Posterior vena cava (tissue), 2 donors: ENCODE data around the gene PTPA. TPM values are rescaled to one million over a fixed set of nuclear protein-coding genes. Genes with fewer than 3 reads are reported as not detected.
"Not testable (repeated sequence)": the region's sequence is repeated elsewhere in the genome, so short reads cannot be mapped to it uniquely, and the experiment has no call there.

Source experiments
- DNase-seq: peaks from one replicate; pipeline ENCODE4 v3.0.0-alpha.2; 2020; ENCODE audit warnings: low spot score
- intact Hi-C, 2 donors: fragments of 100-400 bp; cut with DNase I; formaldehyde crosslinking; loops; one replicate each; pipeline versions ENCODE4 v1.14.1 to v1.14.2; 2022 to 2023
- total RNA-seq, 2 donors: library from RNA; stranded (reverse); fragmentation: NEBNext Ultra II Directional; extraction: Animal tissue kit (Norgen Biotek cat#: 25700); gene quantifications; one replicate each; pipeline ENCODE4 v1.2.1, GENCODE V29; 2021
- donor health status: DM: yes; HTN: yes; CAD: no.
- donor health status: DM: yes; HTN: yes; CAD: no.

PTPA gene
- total RNA-seq, 2 donors from 2014 or later: 82.4 to 100 TPM

- intact Hi-C loops: no loop called here
- DNase-seq: no peak
Measured at GRCh38 chr9:129104051-129104450, 7.2 kb upstream of the PTPA start.

DNA sequence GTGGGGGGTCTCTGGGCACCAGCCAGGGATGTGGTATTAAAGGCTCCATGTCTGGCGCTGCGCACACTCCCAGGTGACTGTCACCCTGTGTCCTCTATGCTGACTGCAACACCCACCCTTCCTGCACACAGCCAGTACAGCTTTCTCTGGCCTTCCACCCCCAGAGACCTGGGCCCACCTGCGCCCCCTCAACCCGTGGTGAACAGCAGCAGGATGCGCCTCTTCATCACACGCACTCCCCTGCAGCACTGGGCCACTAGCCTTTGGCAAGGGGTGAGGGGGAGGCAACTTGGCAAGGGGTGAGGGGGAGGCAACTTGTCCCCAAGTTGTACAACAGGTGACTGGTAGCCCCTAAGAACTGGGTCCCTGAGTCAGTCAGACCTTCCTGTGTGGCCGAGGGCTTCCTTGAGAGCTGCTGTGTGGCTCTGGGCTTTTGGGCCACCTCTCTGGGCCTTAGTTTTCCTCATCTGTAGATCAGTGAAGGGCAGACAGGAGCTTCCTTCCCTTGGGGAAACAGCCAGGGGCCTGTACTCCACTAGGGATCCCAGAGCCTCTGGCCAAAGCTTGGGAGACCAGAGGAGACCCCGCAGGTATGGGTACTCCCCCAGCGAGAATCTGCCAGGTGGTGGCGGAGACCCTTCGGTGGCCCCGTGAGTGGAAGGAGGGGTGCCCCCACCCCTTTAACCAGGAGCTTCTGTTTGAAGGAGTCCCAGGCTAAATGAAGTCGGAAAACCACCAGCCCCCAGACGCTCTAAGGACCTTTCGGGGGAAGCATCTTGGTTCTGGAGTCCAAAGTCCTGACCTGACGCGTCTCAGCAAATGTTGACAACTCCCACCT, 5.1 kb upstream of the PTPA start:
- no peak for DNase-seq
- intact Hi-C loops: no loop called here

- no peak for DNase-seq
- intact Hi-C loops: no loop called here
Measured at GRCh38 chr9:129107651-129108050, 3.6 kb upstream of the PTPA start.

DNA sequence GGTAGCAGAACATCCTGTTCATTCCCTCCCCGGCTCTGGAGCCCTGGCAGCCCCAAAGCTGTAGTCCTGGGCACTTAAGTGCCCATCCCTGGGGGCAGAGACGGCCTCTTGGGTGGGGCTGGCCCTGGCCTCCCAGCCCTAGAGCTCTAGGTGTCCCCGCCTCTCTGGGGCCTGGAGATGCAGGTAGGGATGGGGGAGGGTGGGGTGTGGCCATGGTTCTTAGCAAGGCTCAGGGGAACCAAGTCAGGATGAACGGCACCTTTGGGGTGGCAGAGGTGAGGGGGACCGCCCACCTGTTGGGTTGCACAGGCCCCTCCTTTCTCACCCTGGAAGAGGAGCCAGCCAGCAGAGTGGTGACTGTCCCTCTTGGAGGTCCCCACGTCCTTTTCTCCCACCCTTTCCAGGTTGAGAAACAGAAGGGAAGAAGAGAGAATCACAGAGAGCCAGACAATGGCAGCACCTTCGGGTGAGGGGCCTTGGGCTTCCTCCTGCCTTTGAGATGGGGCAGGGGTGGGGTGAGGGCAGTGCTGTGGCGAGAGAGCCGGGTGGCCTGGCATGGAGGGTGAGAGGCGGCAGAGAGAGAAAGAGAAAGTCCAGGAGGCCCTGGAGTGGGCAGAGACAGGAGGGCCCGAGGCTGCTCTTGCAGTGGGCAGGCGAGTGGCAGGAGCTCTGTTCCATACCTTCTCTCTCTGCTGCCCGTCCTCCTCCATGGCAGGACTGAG, 3.0 kb upstream of the PTPA start:
- no peak for DNase-seq
- intact Hi-C loops: no loop called here

- intact Hi-C loops: no loop called here
- no peak for DNase-seq
Measured at GRCh38 chr9:129108805-129109536, 2.2 kb upstream of the PTPA start.

GRCh38 chr9:129109537-129109903, 1.7 kb upstream of the PTPA start:
- intact Hi-C loops: no loop called here
- peak; percentile 88 for DNase-seq

GRCh38 chr9:129109952-129110739, 1.1 kb upstream of the PTPA start:
- intact Hi-C loops: no loop called here
- no peak for DNase-seq

DNA sequence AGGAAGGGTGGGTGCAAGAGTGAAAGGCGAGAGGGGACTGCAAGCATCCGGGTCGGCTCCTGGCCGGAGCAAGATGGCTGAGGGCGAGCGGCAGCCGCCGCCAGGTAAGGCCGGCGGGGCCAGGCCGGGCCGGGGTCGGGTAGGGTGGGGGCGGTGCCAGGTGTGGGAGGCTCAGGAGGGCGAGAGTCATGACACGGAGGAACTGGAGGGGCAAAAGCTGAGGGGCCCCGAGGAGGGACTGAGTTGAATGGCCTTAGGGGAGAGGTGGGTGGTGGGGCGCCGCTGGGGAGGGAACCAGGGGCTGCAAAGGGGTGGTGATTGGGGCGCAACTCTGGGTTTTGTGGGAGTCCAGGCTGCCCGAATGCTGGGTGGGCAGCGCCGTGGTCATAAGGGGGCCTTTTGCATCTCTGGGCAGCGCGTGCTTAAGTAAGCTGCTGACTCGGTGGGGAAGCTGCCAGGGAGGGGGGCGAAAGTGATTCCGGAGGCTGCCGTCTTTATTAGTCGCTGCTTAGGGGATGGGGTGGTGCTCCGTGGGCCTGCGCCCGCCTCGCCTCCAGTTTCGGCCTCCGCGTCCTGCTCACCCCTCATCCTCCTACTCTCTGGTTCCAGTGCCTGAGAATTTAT, 425 bp downstream of the PTPA start:
- no peak for DNase-seq
- intact Hi-C loops: no loop called here

DNA sequence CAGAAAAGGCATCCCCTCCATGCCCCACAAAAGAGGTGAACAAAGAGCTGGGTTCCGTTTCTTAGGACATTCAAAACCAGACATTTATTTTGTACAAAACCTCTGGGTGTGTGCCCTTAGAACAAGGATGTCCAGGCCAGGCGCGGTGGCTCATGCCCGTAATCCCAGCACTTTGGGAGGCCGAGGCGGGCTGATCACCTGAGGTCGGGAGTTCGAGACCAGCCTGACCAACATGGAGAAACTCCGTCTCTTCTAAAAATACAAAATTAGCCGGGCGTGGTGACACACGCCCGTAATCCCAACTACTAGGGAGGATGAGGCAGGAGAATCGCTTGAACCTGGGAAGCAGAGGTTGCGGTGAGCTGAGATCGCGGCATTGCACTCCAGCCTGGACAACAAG, 1.3 kb downstream of the PTPA start:
- DNase-seq, intact Hi-C loops: not testable (repeated sequence)

GRCh38 chr9:129113645-129114304, 2.6 kb downstream of the PTPA start:
- no peak for DNase-seq
- intact Hi-C loops: no loop called here

DNA sequence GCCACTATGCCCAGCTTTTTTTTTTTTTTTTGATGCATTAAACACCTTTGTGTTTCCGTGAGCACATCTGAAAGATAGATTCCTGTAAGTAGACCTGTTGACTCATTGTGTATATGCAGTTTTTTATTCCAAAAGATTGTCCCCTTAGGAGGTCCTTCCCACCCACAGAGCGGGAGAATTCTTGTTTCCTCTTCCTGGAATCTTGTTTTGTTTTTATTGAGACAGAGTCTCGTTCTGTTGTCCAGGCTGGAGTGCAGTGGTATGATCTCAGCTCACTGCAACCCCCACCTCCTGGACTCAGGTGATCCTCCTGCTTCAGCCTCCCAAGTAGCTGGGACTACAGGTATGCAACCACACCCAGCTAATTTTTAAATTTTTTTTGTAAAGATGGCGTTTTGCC, 7.6 kb downstream of the PTPA start:
- intact Hi-C loops: no loop called here

DNA sequence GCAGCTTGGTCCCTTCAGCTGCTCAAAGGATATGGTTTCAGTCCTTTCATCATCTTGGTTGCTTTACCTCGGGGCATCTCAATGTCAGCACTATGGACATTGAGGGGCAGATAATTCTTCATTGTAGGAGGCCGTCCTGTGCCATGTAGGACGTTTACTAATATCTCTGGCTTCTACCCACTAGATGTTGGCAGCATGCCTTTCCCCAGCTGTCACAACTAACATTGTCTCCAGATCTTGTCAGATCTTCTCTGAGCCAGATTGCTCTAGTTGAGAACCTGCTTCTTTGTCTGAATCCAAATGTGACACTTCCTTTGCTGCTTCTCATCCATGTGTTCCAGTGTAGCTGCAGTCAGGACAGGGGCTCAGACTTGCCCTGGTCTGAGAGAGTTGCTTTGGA, 10.3 kb downstream of the PTPA start:
- intact Hi-C loops: no loop called here

More for the DNA sequence above, 7.6 kb downstream of the PTPA start:
- no peak for DNase-seq

GRCh38 chr9:129122133-129122532, 10.9 kb downstream of the PTPA start:
- intact Hi-C loops: no loop called here
- no peak for DNase-seq

More for the DNA sequence above, 10.3 kb downstream of the PTPA start:
- no peak for DNase-seq

GRCh38 chr9:129122976-129123375, 11.8 kb downstream of the PTPA start:
- DNase-seq, intact Hi-C loops: not testable (repeated sequence)

DNA sequence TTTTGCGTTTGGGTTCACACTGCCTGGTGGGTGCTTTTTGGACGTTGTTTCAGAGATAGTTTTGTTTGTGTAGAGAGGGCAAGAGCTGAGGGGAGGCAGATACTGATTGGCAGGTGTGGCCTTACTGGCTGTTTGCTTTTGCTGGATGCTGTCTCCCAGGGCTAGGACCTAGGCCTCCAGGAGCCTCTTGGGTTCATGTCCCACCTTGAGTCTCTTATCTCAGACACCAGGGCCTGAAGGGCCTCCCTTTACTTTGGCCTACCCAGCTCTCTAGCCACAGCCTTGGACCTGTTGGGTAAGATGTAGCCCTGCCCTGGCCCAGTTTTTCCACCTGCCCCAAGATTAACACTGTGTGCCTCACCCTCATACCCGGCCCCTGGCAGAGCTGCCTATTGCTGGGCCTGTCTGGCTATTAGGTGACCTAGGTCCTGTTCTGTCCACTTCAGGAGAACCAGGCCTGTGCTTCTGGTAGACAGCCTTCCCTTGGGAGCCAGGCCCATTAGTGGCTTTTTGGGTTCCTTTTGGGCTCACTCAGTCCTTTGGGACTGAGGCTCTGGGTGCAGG, 13.4 kb downstream of the PTPA start:
- DNase-seq: no peak
- intact Hi-C loops: no loop called here

DNA sequence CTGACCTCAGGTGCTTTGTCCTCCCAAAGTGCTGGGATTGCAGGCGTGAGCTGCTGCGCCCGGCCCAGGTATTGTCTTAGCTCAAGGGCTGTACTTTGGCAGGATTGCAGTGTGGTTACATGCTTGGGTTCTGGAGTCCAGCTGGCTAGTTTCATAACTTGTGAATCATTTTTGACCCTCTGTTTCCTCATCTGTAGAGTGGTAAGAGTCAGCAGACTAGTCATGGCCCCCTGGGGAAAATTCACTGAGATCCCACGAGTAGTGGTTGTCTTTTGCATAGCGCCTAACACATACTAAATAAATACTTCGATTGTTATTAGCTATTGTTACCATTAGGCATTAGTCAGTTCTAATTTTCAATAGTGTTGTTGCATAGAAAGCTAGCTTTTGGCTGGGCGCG, 14.3 kb downstream of the PTPA start:
- intact Hi-C loops: no loop called here
- no peak for DNase-seq

GRCh38 chr9:129126749-129127618, 15.8 kb downstream of the PTPA start:
- intact Hi-C loops: no loop called here

More at GRCh38 chr9:129126749-129127618, 15.8 kb downstream of the PTPA start:
- DNase-seq: no peak
